ENCODE measurements around the gene IQCN.

DNA sequence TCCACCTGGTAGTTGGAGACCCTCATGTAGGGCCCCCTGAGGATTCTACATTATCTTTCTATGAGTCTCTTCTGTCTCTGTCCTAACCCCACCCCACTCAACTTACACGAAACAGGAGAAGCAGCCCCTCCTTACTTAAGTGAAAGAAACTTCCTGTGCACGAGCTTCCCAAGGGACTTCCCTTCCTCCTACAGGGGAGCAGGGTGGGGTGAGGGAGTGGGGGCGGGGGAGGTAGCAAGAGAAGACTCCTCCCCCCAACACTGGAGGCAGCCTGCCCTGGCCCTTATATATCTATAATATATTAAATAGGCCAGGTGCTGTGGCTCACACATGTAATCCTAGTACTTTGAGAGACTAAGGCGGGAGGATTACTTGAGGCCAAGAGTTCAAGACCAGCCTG is 42.5 kb downstream of the IQCN start:
- TF ChIP-seq POLR2A (IDR thresholded peaks at IDR 0.05), result no peak
- TF ChIP-seq, protein P1, sequence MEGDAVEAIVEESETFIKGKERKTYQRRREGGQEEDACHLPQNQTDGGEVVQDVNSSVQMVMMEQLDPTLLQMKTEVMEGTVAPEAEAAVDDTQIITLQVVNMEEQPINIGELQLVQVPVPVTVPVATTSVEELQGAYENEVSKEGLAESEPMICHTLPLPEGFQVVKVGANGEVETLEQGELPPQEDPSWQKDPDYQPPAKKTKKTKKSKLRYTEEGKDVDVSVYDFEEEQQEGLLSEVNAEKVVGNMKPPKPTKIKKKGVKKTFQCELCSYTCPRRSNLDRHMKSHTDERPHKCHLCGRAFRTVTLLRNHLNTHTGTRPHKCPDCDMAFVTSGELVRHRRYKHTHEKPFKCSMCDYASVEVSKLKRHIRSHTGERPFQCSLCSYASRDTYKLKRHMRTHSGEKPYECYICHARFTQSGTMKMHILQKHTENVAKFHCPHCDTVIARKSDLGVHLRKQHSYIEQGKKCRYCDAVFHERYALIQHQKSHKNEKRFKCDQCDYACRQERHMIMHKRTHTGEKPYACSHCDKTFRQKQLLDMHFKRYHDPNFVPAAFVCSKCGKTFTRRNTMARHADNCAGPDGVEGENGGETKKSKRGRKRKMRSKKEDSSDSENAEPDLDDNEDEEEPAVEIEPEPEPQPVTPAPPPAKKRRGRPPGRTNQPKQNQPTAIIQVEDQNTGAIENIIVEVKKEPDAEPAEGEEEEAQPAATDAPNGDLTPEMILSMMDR (IDR thresholded peaks at IDR 0.05), result no peak

All from lower leg skin (tissue), 3 donors.